Immature natural killer cell (primary cell): ENCODE measurements around the gene DDX47. TPM values are rescaled to one million over a fixed set of nuclear protein-coding genes. Genes with fewer than 3 reads are reported as not detected.
"Not testable (repeated sequence)": the region's sequence is repeated elsewhere in the genome, so short reads cannot be mapped to it uniquely, and the experiment has no call there.

Experiments
- DNase-seq, 3 donors: peaks; one replicate each; pipeline ENCODE4 v3.0.0; 2022; ENCODE audit warnings: mixed read lengths in 1 of 3
- H3K27ac Mint-ChIP-seq, 6 donors: one replicate each; pipeline ENCODE4 v1.8.0; 2020; ENCODE audit warnings: mixed read lengths in 6 of 6, mild to moderate bottlenecking in 5 of 6, inconsistent platforms in 4 of 6, moderate library complexity in 3 of 6
- H3K27me3 Mint-ChIP-seq, 3 donors: one replicate each; pipeline ENCODE4 v1.8.0; 2020 to 2021; ENCODE audit warnings: low read depth in 3 of 3, mild to moderate bottlenecking in 3 of 3, mixed read lengths in 3 of 3, moderate library complexity in 3 of 3, inconsistent platforms in 1 of 3
- H3K36me3 Mint-ChIP-seq, 3 donors: one replicate each; pipeline ENCODE4 v1.8.0; 2020; ENCODE audit warnings: mixed read lengths in 3 of 3, inconsistent platforms in 2 of 3, mild to moderate bottlenecking in 2 of 3
- H3K4me1 Mint-ChIP-seq, 2 donors: one replicate each; pipeline ENCODE4 v1.8.0; 2020; ENCODE audit warnings: inconsistent platforms in 2 of 2, mild to moderate bottlenecking in 2 of 2, mixed read lengths in 2 of 2, moderate library complexity in 1 of 2
- H3K4me3 Mint-ChIP-seq, 5 donors: one replicate each; pipeline ENCODE4 v1.8.0; 2020; ENCODE audit warnings: mild to moderate bottlenecking in 5 of 5, mixed read lengths in 5 of 5, inconsistent platforms in 3 of 5, moderate library complexity in 3 of 5
- H3K9me3 Mint-ChIP-seq, 6 donors: one replicate each; pipeline ENCODE4 v1.8.0; 2020; ENCODE audit warnings: mild to moderate bottlenecking in 6 of 6, mixed read lengths in 6 of 6, inconsistent platforms in 4 of 6, moderate library complexity in 3 of 6
- polyA plus RNA-seq, 3 donors: library from polyadenylated mRNA; unstranded; fragments of 300-500 nt; fragmentation: Illumina TruSeq; gene quantifications; one replicate each; pipeline ENCODE4 v1.2.3, GENCODE V29; 2021

Gene DDX47
- polyA plus RNA-seq, 3 donors from 2014 or later: 39.3 to 62.7 (median 51.1) TPM

- H3K9me3 Mint-ChIP-seq: no peaks in the 10 kb centered on the region
- H3K27ac Mint-ChIP-seq: peak overlapping the region in 1 of 6 donors; percentile 15
- H3K36me3 Mint-ChIP-seq: peaks cover 0 to 4% (median 3%) of the 10 kb centered on the region in 3 donors
- H3K27me3 Mint-ChIP-seq: peaks cover 0 to 3% (median 2%) of the 10 kb centered on the region in 3 donors
- H3K4me1 Mint-ChIP-seq: peaks cover 6 to 12% of the 10 kb centered on the region in 2 donors
- no peak for DNase-seq
- no peak overlapping the region for H3K4me3 Mint-ChIP-seq
These were observed 10.0 kb upstream of the DDX47 start for GRCh38 chr12:12803186-12803585.

- H3K4me1 Mint-ChIP-seq: peaks cover 15 to 19% of the 10 kb centered on the region in 2 donors
- no peak overlapping the region for H3K4me3 Mint-ChIP-seq
These were observed 9.1 kb upstream of the DDX47 start for GRCh38 chr12:12804011-12804410.

DNA sequence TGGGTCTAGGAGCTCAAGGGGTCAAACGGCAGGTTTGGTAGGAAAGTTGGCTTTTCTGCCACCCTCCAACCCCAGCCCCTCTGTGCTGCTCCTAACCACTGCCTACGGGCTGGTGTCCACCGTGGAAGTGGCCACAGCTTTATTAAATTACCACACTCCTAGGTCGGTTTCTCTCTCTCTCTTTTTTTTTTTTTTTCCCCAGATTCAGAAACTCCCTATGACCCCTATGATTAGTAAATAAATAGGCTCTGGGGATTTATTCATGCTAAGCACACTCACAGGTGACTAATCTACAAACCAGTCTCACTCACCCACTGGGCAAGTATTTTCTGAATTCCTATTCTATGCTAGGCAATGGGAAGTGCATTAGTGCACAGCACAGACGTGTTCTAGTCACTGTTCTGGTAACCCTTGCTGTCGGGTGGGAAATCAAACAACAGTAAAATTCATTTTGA is 8.7 kb upstream of the DDX47 start:
- H3K4me3 Mint-ChIP-seq: no peak overlapping the region
- peaks cover 0 to 3% (median 3%) of the 10 kb centered on the region in 3 donors for H3K27me3 Mint-ChIP-seq
- no peaks in the 10 kb centered on the region for H3K9me3 Mint-ChIP-seq
- no peak for DNase-seq
- H3K27ac Mint-ChIP-seq: peak overlapping the region in 2 of 6 donors; percentile 1 to 67
- H3K36me3 Mint-ChIP-seq: peaks cover 0 to 4% (median under 1%) of the 10 kb centered on the region in 3 donors
- peaks cover 19 to 23% of the 10 kb centered on the region in 2 donors for H3K4me1 Mint-ChIP-seq

More at GRCh38 chr12:12804011-12804410, 9.1 kb upstream of the DDX47 start:
- Mint-ChIP-seq H3K27me3 (peaks cover 0 to 3% (median 3%) of the 10 kb centered on the region in 3 donors), H3K27ac (peak overlapping the region in 1 of 6 donors; percentile 1), H3K36me3 (peaks cover 0 to 4% (median 3%) of the 10 kb centered on the region in 3 donors), H3K9me3 (no peaks in the 10 kb centered on the region)
- no peak for DNase-seq

DNA sequence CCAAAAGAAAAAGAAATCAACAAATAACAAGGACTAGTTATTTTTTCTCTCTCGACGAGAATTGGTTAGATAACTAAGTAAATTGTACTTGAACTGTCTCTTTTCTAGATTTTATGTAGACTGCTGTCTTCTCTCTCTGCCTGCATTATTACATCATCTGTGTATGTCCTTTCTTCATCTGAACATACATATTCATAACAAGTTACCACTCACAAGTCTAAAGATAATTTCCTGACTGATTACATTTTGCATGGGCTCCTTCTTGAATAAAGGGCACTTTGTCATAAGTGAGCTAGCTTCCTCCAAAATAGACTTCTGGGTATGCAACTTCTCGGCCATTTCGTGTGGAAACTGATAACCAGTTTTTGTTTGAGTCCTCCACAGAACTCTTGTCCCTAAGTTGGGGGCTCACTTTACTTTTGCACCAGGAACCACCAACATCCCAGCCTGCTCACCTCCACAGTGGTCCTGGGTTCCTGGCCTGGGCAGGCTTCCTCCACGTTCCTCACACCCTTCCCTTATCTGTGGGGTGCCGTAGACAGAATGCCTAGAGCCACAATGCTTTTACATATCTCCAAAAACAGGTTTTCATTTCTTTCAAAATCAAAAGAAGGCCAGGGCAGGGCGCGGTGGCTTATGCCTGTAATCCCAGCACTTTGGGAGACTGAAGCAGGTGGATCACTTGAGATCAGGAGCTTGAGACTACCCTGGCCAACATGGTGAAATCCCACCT is 6.2 kb upstream of the DDX47 start:
- DNase-seq: no peak
- H3K36me3 Mint-ChIP-seq: peaks cover 0 to 4% (median 0%) of the 10 kb centered on the region in 3 donors
- H3K27me3 Mint-ChIP-seq: peaks cover 0 to 3% (median 3%) of the 10 kb centered on the region in 3 donors
- H3K27ac Mint-ChIP-seq: peak overlapping the region; percentile 24 to 99 (median 85)
- no peaks in the 10 kb centered on the region for H3K9me3 Mint-ChIP-seq
- peaks cover 19 to 23% of the 10 kb centered on the region in 2 donors for H3K4me1 Mint-ChIP-seq
- H3K4me3 Mint-ChIP-seq: no peak overlapping the region

- H3K9me3 Mint-ChIP-seq, H3K27me3 Mint-ChIP-seq, H3K4me3 Mint-ChIP-seq, DNase-seq, H3K36me3 Mint-ChIP-seq: not testable (repeated sequence)
- peak overlapping the region; percentile 24 to 99 (median 85) for H3K27ac Mint-ChIP-seq
- H3K4me1 Mint-ChIP-seq: peaks cover 19 to 23% of the 10 kb centered on the region in 2 donors
These were observed 5.6 kb upstream of the DDX47 start for GRCh38 chr12:12807517-12807903.

DNA sequence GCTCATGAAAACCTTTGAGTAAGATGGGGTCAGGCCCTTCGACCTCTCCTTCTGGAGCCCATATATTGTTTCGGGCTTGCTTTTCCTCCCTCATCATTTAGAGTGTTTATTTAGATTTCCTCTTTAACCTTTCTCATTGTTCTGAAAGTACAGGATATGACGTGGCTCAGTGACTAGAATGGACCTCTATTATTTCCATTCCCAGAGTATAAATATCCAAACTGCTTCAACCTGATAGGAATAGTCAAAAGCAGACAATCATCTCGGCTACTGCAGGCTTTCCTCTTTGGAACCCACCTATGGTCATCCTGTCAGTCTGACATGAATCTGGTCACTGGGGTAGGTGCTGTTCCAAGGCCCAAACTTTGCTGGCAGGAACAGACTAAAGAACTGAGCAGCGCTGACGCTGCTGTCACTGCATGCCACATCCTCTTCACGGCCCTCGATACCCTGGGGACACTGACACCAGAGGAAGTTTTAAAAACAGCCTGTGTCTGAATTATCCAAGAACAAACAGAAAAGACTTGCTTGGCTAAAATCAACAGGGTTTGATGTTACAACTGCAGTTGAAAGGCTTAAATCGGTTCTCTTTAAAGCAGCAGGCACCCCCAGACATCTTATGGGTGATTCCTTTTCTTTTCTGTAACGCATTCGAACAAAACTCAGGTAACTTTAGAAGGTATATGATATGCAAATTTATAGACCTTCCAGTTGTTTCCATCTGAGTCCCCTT is 5.0 kb upstream of the DDX47 start:
- Mint-ChIP-seq H3K27ac (peak overlapping the region; percentile 94 to 99 (median 97)), H3K4me1 (peaks cover 24 to 28% of the 10 kb centered on the region in 2 donors), H3K27me3 (peaks cover 0 to 4% (median 3%) of the 10 kb centered on the region in 3 donors), H3K4me3 (peak overlapping the region; percentile 29 to 60 (median 51)), H3K9me3 (no peaks in the 10 kb centered on the region), H3K36me3 (peaks cover 0 to 4% (median 0%) of the 10 kb centered on the region in 3 donors)
- peak; percentile 48 to 69 (median 58) for DNase-seq

DNA sequence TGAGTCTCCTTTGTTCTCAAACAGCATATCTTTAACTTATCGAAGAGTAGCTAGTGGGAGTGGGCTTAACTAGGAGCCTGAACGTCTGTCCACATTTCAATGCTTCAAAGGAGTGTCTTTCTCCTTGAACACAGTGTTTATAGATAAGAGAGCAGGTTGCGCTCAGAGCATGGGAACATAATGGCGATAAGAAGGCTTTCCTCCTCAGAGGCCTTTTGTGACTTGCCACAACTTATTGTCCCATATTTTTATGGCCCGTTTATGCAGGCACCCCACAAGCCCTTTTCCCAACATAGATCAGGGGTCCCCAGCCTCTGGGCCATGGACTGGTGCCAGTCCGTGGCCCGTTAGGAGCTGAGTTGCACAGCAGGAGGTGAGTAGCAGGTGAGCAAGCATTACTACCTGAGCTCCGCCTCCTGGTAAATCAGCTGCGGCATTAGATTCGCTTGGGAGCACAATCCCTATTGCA is 2.6 kb upstream of the DDX47 start:
- no peaks in the 10 kb centered on the region for H3K9me3 Mint-ChIP-seq
- H3K4me1 Mint-ChIP-seq: peaks cover 48 to 49% of the 10 kb centered on the region in 2 donors
- H3K36me3 Mint-ChIP-seq: peaks cover 3 to 4% (median 4%) of the 10 kb centered on the region in 3 donors
- no peak overlapping the region for H3K4me3 Mint-ChIP-seq
- DNase-seq: no peak
- peaks cover 0 to 6% (median 3%) of the 10 kb centered on the region in 3 donors for H3K27me3 Mint-ChIP-seq
- H3K27ac Mint-ChIP-seq: no peak overlapping the region

DNA sequence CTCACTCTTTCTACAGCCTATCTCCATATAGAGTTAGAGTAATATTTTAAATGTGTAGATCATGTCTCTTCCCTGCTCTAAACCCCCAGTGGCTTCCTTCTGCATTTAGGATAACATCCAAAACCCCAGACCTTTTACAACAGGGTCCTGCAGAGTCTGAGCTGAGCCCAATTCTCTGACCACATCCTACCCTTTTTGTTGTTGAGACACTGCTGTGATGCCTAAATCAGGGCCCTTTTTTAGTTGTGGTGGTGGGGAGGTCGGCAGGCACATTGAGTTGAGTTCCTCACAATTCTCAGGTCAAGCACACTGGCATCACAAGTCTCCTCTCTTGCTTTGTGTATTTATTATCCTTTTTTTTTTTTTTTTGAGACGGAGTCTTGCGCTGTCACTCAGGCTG is 1.8 kb upstream of the DDX47 start:
- H3K27me3 Mint-ChIP-seq: peaks cover 0 to 7% (median 3%) of the 10 kb centered on the region in 3 donors
- peak overlapping the region in 1 of 6 donors; percentile 40 for H3K27ac Mint-ChIP-seq
- no peak overlapping the region for H3K4me3 Mint-ChIP-seq
- H3K36me3 Mint-ChIP-seq: peaks cover 8 to 10% (median 10%) of the 10 kb centered on the region in 3 donors
- H3K9me3 Mint-ChIP-seq: no peaks in the 10 kb centered on the region
- DNase-seq: no peak
- H3K4me1 Mint-ChIP-seq: peaks cover 55 to 56% of the 10 kb centered on the region in 2 donors

- Mint-ChIP-seq H3K27ac (peak overlapping the region in 1 of 6 donors; percentile 53), H3K27me3 (peaks cover 0 to 8% (median 3%) of the 10 kb centered on the region in 3 donors), H3K36me3 (peaks cover 8 to 14% (median 10%) of the 10 kb centered on the region in 3 donors), H3K4me3 (peak overlapping the region in 2 of 5 donors; percentile 19 to 25), H3K9me3 (no peaks in the 10 kb centered on the region), H3K4me1 (peaks cover 57 to 64% of the 10 kb centered on the region in 2 donors)
- no peak for DNase-seq
These were observed 972 bp upstream of the DDX47 start for GRCh38 chr12:12812174-12812573.

GRCh38 chr12:12812618-12813119 is 477 bp upstream of the DDX47 start:
- Mint-ChIP-seq H3K36me3 (peaks cover 8 to 14% (median 10%) of the 10 kb centered on the region in 3 donors), H3K9me3 (no peaks in the 10 kb centered on the region), H3K27me3 (peaks cover 0 to 8% (median 3%) of the 10 kb centered on the region in 3 donors), H3K4me3 (peak overlapping the region; percentile 92 to 97 (median 92)), H3K27ac (peak overlapping the region in 5 of 6 donors; percentile 90 to 96 (median 92)), H3K4me1 (peaks cover 53 to 62% of the 10 kb centered on the region in 2 donors)
- DNase-seq: no peak

DNA sequence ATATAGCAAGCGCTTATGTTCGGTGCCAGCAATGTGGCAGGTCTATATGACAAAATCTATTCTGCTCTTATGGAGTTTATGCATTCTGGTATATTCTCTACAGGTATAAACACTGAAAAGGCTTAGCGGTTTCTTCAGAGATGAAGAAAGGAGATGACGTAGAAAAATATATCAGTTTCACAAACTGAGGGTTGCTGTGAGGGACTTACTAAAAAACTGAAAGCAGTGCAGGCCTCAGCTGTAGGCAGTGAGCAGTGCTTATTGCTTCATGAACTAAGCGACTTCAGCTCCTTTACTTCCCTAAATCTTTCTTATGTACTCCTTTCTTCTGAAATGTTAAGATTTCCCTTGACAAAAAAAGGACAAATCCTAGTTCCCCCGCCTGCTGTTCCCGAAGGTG is 4.5 kb downstream of the DDX47 start:
- Mint-ChIP-seq H3K27ac (no peak overlapping the region), H3K4me1 (peaks cover 45 to 63% of the 10 kb centered on the region in 2 donors), H3K27me3 (peaks cover 0 to 7% (median 0%) of the 10 kb centered on the region in 3 donors), H3K36me3 (peaks cover 24 to 28% (median 25%) of the 10 kb centered on the region in 3 donors), H3K9me3 (no peaks in the 10 kb centered on the region), H3K4me3 (no peak overlapping the region)
- DNase-seq: no peak

GRCh38 chr12:12818701-12819100 is 5.6 kb downstream of the DDX47 start:
- H3K4me3 Mint-ChIP-seq: no peak overlapping the region
- H3K4me1 Mint-ChIP-seq: peaks cover 34 to 53% of the 10 kb centered on the region in 2 donors
- peaks cover 0 to 4% (median 0%) of the 10 kb centered on the region in 3 donors for H3K27me3 Mint-ChIP-seq
- no peaks in the 10 kb centered on the region for H3K9me3 Mint-ChIP-seq
- no peak overlapping the region for H3K27ac Mint-ChIP-seq
- no peak for DNase-seq
- H3K36me3 Mint-ChIP-seq: peaks cover 28 to 38% (median 31%) of the 10 kb centered on the region in 3 donors

DNA sequence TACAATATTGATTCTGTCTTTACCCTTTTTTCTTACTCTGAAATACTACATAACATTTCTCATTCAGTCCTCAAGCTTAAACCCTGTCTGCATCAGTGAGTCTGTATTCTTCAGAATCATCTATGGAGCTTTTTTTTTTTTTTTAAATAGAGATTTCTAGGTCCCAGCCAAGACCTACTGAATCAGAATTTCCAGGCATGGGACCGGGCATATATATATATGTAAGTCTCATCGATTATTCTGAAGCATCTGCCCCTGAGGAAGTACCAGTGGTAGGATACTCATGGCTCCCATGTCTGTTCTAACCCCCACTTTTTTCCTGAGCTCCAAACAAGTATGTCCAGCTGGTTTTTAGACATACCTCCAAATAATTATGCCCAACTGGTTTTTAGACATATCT is 6.1 kb downstream of the DDX47 start:
- H3K27ac Mint-ChIP-seq: peak overlapping the region in 1 of 6 donors; percentile 35
- DNase-seq: no peak
- peaks cover 0 to 4% (median 0%) of the 10 kb centered on the region in 3 donors for H3K27me3 Mint-ChIP-seq
- peaks cover 28 to 47% of the 10 kb centered on the region in 2 donors for H3K4me1 Mint-ChIP-seq
- H3K36me3 Mint-ChIP-seq: peaks cover 30 to 43% (median 33%) of the 10 kb centered on the region in 3 donors
- no peak overlapping the region for H3K4me3 Mint-ChIP-seq
- no peaks in the 10 kb centered on the region for H3K9me3 Mint-ChIP-seq
